HG03097 (cell line): Measurements from ENCODE around the gene OR2A7.
"Not testable (repeated sequence)": the region's sequence is repeated elsewhere in the genome, so short reads cannot be mapped to it uniquely, and the experiment has no call there.

Experiments
- ATAC-seq: cut with Tn5 transposase; IDR thresholded peaks from one replicate; pipeline ENCODE4 v1.9.1; 2021; ENCODE audit not compliant: unreplicated experiment, low FRiP score

OR2A7 gene

GRCh38 chr7:144264692-144265091 is at the start of gene OR2A7:
TSS of gene OR2A7 (minus strand) at chr7:144264792. CDS start at chr7:144259628, 5,164 bp downstream.
- ATAC-seq = not testable (repeated sequence)

GRCh38 chr7:144311872-144312469 is 47.4 kb upstream of the OR2A7 start, which contains the start of gene OR2A1:
TSS of gene OR2A1 (plus strand) at chr7:144312419. CDS start at chr7:144318125, 5,706 bp downstream.
- ATAC-seq = not testable (repeated sequence)

GRCh38 chr7:144311218-144311617 is 46.6 kb upstream of the OR2A7 start:
- ATAC-seq = not testable (repeated sequence)

GRCh38 chr7:144309702-144310101 is 45.1 kb upstream of the OR2A7 start:
- not testable (repeated sequence) for ATAC-seq

- ATAC-seq = not testable (repeated sequence)
These were observed 40.6 kb upstream of the OR2A7 start for GRCh38 chr7:144305156-144305555.

- ATAC-seq = not testable (repeated sequence)
These were observed 39.0 kb upstream of the OR2A7 start for GRCh38 chr7:144303607-144304006.

- ATAC-seq = not testable (repeated sequence)
These were observed 38.1 kb upstream of the OR2A7 start for GRCh38 chr7:144302578-144303303.

GRCh38 chr7:144293794-144294499 is 29.4 kb upstream of the OR2A7 start:
- ATAC-seq = peak; percentile 85

GRCh38 chr7:144292384-144293161 is 28.0 kb upstream of the OR2A7 start:
- not testable (repeated sequence) for ATAC-seq

- not testable (repeated sequence) for ATAC-seq
These were observed 27.0 kb upstream of the OR2A7 start for GRCh38 chr7:144291607-144292006.

GRCh38 chr7:144287171-144287784 is 22.7 kb upstream of the OR2A7 start:
- not testable (repeated sequence) for ATAC-seq

- not testable (repeated sequence) for ATAC-seq
These were observed 19.1 kb upstream of the OR2A7 start for GRCh38 chr7:144283716-144284115.

GRCh38 chr7:144282490-144282889 is 17.9 kb upstream of the OR2A7 start:
- not testable (repeated sequence) for ATAC-seq

- not testable (repeated sequence) for ATAC-seq
These were observed 17.4 kb upstream of the OR2A7 start for GRCh38 chr7:144281981-144282380.

- ATAC-seq = not testable (repeated sequence)
These were observed 15.4 kb upstream of the OR2A7 start for GRCh38 chr7:144280010-144280409.

GRCh38 chr7:144275281-144275680 is 10.7 kb upstream of the OR2A7 start:
- ATAC-seq = not testable (repeated sequence)

GRCh38 chr7:144269188-144269587 is 4.6 kb upstream of the OR2A7 start, which contains the start of gene CTAGE8:
TSS of gene CTAGE8 (minus strand) at chr7:144269288. CDS start at chr7:144269250, 38 bp downstream.
- not testable (repeated sequence) for ATAC-seq

- ATAC-seq = not testable (repeated sequence)
These were observed 2.5 kb downstream of the OR2A7 start for GRCh38 chr7:144262128-144262527.

- not testable (repeated sequence) for ATAC-seq
These were observed 5.5 kb downstream of the OR2A7 start for GRCh38 chr7:144259067-144259466.

GRCh38 chr7:144256112-144256511 is 8.5 kb downstream of the OR2A7 start:
- no peak for ATAC-seq
